NCI-H1417 (cell line): Measurements from ENCODE around the gene SMIM35.

ENCODE experiments used
- DNase-seq, 3 experiments: peaks; one replicate each; lab custom pipeline; 2025; lab: John Stamatoyannopoulos, UW

The SMIM35 gene

DNA sequence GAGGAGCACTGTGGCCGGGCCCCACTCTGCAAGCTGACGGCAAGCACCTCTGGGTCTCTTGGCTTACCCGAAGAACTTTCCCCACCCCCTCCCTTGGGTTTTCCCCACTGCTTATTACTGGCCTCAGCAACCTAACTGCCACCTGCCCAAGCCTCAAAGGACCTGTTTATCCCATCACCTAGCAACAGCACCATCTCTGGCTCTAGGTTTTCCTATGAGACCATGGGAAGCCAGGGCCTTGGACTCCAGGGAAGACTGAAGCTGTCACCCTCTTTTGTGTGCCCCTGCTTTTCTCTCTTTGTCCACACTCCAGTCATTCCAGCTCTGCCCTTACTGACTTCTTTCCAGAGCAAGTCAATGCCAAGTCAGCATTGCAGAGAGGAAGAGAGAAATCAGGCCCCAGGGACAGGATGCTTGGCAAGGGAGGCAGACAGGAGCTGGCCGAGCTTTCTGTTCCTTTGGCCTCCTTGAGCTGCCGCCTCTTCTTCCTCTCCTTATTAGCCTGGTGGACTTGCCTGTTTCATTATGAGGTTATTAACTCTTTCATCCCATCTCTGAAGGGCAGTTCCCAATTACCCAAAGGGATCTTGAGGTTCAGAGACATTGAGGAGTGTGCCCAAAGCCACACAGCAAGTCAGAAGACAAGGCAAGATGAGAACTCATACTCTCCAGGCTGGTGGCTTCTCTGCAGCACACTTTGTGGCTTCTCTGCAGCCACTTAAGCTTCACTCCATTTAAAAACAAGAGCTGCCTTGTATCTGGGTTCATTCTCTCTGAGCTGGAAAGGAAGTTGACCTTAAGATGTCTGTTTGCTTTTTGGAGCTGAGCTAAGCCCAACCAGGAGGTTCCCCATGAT lies at the start of gene SMIM35:
Gene SMIM35 (minus strand): TSS at position 51 of the 856 bp plus-strand sequence. CDS start 206 bp downstream, outside the sequence.
- peak; percentile 35 to 93 (median 76) for DNase-seq

DNA sequence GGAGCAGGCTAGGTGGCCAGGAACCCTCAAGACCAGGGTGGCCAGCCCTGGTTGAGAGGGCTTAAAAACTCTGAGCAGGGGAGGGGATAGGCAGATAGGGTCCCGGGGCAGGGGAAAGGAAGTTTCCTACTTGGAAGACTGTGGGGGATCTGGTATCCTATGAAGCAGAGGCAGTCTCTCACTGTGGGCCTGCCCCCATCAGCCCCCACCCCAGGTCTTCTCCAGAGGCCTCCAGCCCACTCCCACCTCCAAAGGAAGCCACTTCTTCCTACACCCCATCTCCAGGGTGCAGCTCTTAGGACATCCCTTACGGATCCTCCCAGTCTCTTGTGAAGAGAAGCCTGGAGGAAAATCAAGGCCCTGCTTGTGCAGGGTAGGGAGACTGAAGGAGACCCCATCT lies 49.6 kb upstream of the SMIM35 start:
- no peak for DNase-seq

DNA sequence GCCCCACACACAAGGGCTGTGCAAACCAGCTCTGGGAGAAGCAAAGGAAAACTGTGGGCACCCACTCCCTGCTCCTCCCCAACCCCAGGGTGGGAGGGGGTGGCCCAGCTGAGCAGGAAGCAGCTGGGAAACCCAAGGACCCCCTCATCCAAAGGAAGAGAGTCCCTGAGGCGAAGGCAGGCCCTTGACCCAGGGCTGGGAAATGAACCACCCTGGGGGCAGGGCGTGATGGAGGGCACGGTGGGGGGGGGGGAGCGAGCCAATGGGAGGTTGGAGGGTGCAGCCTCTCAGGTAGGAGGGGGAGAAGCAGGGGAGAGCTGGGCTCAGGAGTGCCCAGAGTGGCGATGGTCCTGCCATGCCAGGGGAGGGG lies 49.0 kb upstream of the SMIM35 start:
- no peak for DNase-seq

DNA sequence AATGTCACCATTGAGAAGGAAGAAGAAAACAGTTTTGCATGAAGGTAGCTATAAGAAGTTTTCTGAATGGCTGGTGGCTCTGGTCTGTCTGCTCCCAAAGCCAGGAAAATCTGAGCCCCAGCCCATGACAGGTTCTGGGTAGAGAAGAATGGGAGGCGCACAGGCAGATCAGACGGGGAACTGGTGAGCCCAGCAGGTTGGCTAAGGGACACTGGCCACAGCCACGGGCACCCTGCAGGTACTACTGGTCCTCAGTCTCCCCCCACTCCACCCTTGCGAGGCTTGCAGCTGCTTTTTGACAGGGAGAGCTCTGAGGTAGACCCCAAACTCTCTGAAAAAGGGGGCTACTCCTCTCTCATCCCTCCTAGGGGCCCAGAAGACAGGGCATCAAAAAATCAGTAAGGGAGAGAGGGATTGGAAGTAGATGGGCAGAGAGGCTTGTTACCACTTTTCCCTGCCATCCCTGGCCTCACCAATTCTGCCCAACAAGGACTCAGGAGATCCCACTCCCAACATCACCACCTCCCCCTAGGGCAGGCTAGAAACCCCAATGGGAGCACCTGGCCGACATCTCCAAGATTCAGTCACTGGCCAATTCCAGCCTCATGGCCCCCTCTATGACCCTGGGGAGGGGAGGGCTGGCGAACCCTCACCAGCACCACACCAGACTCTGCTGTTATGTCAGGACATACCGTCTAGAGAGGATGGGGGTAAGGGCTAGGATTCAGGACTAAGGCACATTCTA lies 48.5 kb upstream of the SMIM35 start:
- DNase-seq, result no peak

DNA sequence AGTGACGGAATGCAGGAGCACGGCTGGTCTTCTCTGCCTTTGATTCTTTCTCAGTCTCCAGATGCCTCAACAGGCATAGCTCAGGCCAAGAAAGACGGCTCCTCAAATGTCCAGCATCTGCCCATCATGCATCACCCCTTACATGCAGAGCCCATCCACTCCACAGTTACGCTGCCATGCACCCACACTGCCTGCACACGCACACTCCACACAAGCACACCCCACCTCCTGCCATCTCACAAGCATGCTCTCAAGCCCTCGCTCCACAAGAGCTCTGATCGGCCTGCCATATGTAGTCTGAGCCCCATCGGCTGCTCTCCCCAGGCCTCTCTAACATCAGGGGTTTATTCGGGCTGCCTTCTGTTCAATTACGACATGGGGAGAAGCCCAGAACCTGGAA lies 47.1 kb upstream of the SMIM35 start:
- DNase-seq, result no peak

DNA sequence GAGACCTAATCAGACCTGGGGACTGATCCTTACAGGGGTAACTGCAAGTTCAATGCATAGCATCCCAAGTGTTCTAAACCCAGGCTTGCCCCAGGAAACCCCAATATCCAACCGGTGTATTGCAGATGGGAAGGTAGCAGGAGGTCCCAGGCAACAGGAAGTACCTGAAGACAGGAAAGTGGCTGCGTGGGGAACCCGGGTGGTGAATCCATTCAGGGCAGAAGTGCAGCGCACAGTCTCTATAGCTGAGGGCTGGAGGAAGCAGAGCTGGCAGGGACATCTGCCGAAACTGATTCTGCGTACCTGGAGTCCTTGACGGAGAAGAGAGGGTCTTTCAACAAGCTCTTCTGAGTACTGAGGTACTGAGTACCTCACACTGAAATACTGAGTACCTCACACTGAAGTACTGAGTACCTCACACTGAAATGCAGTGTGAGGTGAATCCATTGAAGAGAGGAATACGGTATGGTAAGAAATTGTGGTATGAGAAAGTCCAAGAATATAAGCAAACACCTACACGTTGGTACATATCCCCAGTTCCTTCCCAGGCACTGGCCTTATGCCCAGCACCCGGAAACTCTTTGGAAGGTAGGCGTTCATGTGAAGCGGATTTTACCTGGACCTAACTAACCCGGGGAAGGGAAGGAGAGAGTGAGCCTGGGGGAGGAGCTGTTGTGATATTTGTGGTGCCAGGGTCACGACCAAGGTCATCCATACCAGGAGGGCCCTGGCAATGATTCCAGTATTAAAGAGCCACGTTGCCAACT lies 45.8 kb upstream of the SMIM35 start:
- DNase-seq, result no peak

DNA sequence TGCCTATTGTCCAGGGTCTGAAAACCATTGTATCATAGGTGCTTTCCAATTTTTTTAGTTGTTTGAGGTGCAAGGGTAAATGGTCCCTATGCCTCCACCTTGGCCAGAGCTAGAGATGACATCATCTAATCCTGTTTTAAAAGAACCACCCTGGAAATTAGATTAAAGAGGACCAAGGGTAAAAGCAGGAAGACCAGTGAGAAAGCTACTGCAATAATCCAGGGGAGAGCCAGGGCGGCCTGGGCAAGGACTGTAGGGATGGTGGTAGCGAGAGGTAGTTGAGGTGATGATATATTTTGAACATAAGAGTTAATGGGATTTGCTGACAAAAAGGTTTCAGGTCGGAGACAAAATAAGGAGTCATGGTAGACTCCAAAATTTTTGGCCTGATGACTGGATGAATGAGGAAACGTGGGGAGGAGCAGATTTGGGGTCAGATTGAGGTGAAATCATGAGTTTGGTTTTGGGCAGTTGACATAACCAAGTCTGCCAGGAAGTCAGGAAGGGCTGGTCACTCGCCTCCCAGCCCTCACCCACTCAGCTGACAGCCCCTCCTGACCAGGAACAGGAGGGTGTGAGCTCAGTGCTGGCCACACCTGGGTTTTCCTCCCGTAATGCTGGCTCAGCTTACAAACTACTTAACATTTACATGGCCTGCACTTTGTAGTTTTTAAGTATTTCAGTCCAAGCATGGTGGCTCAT lies 42.9 kb upstream of the SMIM35 start:
- no peak for DNase-seq

DNA sequence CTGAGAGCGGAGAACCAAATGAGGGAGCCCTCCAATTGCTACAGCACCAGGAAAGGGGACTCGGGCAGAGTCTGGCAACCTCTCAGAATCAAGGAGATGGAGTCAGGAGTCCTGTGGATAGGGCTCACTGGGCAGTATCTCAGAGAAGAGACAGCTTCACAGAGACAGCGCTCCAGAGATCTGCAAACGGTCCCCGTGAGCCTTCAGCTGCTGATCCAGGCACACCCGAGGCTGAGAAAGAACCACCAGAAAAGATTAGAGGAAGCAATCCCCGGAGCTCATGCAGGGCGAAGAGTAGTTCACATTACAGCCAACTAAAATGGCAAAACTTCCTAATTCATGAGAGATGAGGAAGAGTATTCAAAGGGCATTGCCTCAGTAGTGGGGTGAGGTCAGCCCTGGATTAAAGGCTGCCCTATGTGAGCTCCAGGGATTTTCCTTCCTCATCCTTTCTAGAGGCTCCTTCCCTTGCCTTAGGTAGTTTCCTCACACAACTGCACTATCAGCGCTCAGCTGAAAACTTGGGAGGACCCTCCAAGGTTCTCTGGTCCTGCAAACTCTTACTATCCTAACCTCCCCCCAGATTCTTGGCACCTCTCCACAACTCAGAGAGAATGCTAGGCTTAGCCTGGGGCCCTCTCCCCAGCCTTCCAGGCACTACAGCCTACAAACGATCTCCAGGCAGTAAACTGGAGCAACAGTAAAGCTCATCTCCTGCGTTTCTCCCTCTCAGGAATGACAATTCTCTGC lies 42.1 kb upstream of the SMIM35 start:
- DNase-seq, result no peak

DNA sequence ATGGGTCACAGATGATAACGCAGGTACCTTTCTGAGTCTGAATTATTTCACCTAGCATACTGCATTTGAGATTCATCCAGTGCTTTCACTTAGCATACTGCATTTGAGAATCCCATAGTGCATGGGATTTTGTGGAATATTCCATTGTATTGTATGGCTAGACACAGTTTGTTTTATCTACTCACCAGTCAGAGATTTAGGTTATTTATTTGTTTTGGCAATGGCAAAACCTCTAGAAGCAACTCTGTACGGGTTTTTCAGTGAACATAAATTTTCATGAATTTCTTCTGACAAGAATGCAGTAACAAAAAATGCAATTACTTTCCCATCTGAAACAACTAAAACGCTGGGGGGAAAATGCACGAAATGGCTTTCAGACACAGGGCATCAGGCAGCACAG lies 41.5 kb upstream of the SMIM35 start:
- DNase-seq, result no peak

DNA sequence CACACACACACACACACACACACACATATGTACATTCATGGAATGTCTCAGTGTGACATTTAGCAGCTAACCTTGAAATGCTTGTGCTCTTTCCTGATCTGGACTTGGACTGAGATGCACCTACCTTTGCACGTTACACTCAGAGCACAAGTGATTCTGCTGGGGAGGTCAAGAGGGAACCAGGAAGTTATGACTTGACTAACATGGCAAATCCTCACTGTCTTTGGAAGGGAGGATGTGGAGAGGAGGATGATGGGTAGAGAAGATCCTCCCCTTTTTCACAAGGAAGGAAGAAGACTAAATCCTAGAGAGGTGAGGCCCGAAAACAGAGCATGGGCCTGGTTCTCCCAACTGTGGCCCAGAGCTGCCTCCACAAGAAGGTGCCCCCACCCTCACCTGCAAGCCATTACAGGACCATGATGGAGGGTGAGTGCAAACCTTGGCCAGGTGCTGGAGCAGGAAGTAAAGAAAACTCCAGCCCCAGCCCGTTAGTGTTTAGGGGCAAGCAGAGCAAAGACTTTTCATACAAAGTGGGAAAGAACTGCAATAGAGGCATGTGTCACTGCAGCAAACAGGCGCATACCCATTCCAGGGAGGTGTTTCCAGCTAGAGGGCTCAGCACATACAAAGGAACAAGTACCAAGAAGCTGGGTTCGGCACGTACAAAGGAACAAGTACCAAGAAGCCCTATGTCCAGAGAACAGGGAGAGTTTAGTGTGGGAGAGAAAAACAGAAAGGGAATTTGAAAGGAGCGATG lies 39.5 kb upstream of the SMIM35 start:
- peak in 1 of 3 experiments; percentile 6 for DNase-seq

DNA sequence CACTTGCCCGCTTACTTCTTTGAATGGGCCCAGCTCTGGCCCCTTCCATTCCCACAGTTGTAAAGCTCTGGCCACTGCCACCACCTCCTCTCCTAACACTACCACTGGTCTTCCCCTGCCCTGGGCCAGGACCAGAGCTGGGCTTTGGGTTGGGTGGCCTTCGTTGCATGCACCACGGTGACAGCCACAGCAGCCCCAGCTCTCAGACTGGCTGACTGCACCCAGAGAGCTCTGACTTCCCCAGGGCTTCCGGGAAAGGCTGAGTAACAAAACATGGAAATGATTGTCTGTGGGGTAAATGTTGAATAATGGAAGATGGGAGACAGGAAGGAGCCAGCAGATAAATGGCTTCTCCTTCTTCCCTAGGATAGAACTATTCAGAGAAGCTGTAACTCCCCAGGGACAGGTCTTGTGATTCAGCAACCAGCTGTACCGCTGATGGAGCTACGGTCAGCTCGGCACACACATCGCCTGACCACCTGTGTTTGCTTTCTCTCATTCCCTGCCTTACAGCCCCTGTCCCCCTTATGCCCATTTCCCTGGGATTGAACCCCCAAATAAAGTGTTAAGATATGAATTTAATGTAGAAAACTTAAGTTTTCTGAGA lies 38.3 kb upstream of the SMIM35 start:
- DNase-seq, result peak in 2 of 3 experiments; percentile 28 to 68

DNA sequence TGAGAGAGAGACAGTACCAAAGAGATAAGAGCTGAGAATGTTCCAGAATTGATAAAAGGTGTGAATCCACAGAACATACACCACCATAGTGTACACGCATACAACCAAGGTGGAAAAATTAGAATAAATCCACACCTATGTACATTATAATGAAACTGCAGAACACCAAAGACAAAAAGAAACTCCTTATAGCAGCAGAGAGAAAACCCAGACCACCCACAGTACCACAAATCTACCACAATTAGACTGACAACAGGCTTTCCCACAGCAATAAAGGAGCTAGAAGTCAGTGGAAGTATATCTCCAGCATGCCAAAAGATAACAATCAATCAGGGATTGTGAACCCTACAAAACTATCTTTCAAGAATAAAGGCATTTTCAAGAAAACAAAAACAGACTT lies 34.0 kb upstream of the SMIM35 start:
- DNase-seq, result no peak

DNA sequence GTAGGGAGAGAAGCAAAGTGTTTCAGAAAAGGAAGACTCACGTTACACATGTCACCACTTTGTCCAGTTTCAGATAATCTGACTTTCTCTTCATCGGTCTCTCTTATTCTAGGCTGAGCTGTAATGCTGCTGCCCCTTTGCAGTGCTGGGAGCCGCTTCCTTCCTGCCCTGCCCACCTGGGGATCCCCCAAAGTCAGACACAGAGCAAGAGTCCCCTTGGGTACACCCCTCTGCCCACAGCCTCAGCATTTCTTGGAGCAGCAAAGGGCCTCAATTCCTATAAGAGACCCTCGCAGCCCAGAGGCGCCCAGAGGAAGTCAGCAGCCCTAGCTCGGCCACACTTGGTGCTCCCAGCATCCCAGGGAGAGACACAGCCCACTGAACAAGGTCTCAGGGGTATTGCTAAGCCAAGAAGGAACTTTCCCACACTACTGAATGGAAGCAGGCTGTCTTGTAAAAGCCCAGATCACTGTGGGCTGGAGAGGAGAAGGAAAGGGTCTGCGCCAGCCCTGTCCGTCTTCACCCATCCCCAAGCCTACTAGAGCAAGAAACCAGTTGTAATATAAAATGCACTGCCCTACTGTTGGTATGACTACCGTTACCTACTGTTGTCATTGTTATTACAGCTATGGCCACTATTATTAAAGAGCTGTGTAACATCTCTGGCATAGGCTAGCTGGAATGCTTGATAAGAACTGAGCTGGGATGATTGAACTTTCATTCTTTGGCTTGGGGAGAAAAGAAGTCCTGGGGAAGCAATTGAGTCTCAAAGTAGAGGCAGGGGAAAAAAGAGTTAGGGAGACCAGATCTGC lies 31.2 kb upstream of the SMIM35 start:
- no peak for DNase-seq

DNA sequence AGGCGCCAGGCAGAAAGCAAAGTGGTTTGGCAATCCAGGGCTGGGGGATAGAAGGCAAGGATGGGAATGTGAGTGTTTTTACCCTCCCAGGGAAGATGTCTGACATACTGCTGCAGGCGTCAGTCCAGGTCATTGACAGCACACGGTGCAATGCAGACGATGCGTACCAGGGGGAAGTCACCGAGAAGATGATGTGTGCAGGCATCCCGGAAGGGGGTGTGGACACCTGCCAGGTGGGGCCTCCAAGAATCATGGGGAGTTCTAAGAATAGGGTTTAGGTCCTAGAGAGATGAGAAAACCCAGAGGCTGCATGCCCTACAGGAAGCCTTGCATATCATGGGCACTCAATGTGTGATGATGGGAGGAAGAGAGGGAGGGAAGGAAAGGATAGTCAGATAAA lies 28.3 kb upstream of the SMIM35 start:
- no peak for DNase-seq

DNA sequence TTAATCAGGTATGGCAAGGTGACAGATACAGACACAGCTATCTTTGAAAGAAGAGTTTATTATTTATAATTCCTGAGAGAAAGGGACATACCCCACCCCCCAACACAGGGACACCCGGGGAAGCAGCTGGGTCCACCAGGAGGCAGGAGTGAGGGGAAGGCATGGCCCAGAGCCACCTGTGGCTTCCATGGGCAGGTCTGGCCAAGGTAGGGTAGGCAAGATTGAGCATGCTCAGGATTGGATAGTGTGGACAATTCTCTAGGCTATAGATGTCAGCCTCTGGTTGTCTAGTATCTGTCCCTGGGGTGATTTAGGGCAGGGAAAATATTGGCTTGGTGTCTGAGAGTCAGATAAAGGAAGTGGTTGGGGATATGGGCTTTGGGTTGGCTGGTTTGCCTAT lies 27.5 kb upstream of the SMIM35 start:
- DNase-seq, result no peak

DNA sequence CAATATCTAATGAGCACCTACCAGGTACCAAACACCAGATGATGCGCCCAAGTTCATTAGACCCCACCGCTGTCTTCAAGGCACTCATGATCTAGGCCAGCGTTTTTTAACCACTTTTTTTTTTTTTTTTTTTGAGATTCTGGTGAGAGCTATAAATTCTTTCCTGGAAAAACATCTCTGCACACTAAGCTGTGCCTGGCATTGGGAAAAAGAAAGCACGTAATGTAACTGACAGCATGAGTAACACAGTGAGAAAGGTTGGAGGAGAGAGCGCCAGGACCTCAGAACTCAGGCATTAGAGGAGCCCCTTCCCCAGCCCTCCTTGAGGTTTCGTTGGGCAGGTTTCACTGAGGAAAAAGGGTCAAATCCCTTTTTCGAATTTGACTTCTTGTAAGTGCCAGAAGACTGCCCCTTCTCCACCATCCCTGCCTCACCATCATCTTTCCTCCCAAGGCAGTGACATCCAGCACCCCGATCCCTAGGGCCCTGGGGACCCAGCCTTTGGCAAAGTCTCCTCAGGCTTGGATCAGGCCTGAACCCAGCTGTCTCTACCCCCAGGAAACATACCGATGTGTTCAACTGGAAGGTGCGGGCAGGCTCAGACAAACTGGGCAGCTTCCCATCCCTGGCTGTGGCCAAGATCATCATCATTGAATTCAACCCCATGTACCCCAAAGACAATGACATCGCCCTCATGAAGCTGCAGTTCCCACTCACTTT lies 26.1 kb upstream of the SMIM35 start:
- no peak for DNase-seq

DNA sequence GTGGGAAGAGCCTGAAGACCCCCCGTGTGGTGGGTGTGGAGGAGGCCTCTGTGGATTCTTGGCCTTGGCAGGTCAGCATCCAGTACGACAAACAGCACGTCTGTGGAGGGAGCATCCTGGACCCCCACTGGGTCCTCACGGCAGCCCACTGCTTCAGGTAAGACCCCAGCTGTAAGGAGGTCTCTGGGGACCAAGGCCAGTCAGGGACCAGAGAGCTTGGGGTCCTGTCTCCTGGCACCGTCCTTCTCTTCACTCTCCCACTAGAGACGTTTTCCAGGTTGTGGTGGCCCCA lies 24.9 kb upstream of the SMIM35 start:
- DNase-seq, result no peak

DNA sequence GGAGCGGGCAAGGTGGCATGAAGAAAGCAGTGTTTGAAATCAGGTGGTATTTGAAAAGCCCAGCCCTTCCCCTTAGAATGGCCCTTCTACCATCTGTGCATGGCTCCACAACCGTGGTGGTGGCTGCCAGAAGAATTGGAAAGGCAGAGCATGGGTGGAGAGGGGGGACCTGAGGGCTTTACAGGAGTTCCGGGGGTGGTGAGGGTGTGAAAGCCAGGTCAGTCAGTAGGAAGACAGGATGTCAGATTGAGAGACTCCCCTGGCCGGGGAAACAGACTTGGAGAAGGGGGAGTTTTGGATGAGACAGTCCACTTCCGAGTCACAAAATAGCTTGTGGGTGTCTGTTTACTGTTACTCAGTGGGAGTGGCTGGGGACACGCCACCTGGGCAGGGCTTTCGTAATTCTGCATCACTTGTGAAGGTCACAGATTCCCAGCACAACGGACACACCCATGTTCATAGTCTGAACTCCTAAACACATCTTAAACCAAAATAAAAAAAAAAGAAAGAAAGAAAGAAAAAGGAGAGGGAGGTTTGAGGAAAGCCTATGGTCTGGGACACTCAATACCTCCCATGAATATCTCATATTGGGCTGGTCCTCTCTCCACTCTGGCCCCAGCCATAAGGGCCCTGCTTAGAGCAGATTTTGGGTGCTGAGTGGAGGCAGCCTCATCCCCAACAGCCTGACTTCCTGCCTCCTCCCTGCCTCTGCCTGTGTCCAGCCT lies 24.4 kb upstream of the SMIM35 start:
- no peak for DNase-seq
